Ascending aorta (tissue), 2 donors: Measurements from ENCODE around the gene PTPN23. TPM values are rescaled to one million over a fixed set of nuclear protein-coding genes. Genes with fewer than 3 reads are reported as not detected.
A peak's percentile ranks its signal among the peaks of the same experiment; 100 is the strongest.
"Not testable (repeated sequence)": the region's sequence is repeated elsewhere in the genome, so short reads cannot be mapped to it uniquely, and the experiment has no call there.

Source experiments
- DNase-seq, 2 donors: peaks; one replicate each; pipeline ENCODE4 v3.0.0-alpha.2; 2019; ENCODE audit warnings: low spot score in 2 of 2
- H3K27ac ChIP-seq, 2 donors: fragments of 200-600 bp; sonication (generic); one replicate each; pipeline ENCODE4 v1.5.1; 2016 to 2017; ENCODE audit warnings: mild to moderate bottlenecking in 1 of 2
- H3K27me3 ChIP-seq: fragments of 200-600 bp; sonication (generic); one replicate; pipeline ENCODE4 v1.5.1; 2017
- H3K36me3 ChIP-seq, 2 donors: fragments of 200-600 bp; sonication (generic); one replicate each; pipeline ENCODE4 v1.5.1; 2016
- H3K4me1 ChIP-seq, 2 donors: fragments of 200-600 bp; sonication (generic); one replicate each; pipeline ENCODE4 v1.5.1; 2016 to 2017; ENCODE audit warnings: mild to moderate bottlenecking in 1 of 2
- H3K4me3 ChIP-seq, 2 donors: fragments of 200-600 bp; sonication (generic); one replicate each; pipeline ENCODE4 v1.5.1; 2016 to 2017; ENCODE audit warnings: mild to moderate bottlenecking in 1 of 2
- H3K9me3 ChIP-seq, 2 donors: fragments of 200-600 bp; sonication (generic); one replicate each; pipeline ENCODE4 v1.5.1; 2016
- intact Hi-C: fragments of 100-400 bp; cut with DNase I; formaldehyde crosslinking; loops from one replicate; pipeline ENCODE4 v1.15.1; 2023
- total RNA-seq: library from RNA; depleted of rRNA; stranded (reverse); fragments of >200 nt; gene quantifications from one replicate; pipeline ENCODE4 v1.1.0, GENCODE V29; 2016
- TF ChIP-seq, protein P1 (sequence below), 3 experiments: fragments of 200-600 bp in 2 of 3; fragments of 450-650 bp in 1 of 3; sonication (generic) in 2 of 3; IDR thresholded peaks; one replicate each; pipeline ENCODE4 v1.5.1; 2016 to 2019; ENCODE audit warnings: antibody characterized with exemption in 3 of 3, mild to moderate bottlenecking in 1 of 3, moderate library complexity in 1 of 3

PTPN23 gene
- total RNA-seq, 1 donor from 2014 or later, result 35.2 TPM

DNA sequence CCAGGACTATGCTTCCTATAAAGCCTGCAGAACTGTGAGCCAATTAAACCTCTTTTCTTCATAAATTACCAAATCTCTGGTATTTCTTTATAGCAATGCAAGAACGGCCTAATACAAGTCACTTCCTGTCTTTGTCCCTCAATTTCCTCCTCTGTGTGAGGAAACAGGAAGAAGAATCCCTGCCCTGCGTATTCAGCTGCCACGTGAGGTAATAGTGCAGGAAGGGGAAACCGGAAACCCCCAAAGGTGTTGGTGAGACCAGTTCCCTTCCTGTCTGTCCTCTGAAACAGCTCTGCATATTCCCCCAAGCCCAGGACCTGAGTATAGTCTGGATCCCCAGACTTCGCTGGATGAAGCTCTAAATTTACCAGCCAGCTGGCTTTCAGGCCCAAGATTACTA lies 18.1 kb upstream of the PTPN23 start:
- Histone ChIP-seq H3K27ac (no peak overlapping the region), H3K4me3 (no peak overlapping the region), H3K27me3 (no peaks in the 10 kb centered on the region), H3K4me1 (peaks cover 0 to 6% of the 10 kb centered on the region in 2 donors), H3K36me3 (no peaks in the 10 kb centered on the region), H3K9me3 (peaks cover 16 to 22% of the 10 kb centered on the region in 2 donors)
- TF ChIP-seq, protein P1, sequence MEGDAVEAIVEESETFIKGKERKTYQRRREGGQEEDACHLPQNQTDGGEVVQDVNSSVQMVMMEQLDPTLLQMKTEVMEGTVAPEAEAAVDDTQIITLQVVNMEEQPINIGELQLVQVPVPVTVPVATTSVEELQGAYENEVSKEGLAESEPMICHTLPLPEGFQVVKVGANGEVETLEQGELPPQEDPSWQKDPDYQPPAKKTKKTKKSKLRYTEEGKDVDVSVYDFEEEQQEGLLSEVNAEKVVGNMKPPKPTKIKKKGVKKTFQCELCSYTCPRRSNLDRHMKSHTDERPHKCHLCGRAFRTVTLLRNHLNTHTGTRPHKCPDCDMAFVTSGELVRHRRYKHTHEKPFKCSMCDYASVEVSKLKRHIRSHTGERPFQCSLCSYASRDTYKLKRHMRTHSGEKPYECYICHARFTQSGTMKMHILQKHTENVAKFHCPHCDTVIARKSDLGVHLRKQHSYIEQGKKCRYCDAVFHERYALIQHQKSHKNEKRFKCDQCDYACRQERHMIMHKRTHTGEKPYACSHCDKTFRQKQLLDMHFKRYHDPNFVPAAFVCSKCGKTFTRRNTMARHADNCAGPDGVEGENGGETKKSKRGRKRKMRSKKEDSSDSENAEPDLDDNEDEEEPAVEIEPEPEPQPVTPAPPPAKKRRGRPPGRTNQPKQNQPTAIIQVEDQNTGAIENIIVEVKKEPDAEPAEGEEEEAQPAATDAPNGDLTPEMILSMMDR (IDR thresholded peaks at IDR 0.05), result no peak
- no peak for DNase-seq
- intact Hi-C loops, result no loop called here

DNA sequence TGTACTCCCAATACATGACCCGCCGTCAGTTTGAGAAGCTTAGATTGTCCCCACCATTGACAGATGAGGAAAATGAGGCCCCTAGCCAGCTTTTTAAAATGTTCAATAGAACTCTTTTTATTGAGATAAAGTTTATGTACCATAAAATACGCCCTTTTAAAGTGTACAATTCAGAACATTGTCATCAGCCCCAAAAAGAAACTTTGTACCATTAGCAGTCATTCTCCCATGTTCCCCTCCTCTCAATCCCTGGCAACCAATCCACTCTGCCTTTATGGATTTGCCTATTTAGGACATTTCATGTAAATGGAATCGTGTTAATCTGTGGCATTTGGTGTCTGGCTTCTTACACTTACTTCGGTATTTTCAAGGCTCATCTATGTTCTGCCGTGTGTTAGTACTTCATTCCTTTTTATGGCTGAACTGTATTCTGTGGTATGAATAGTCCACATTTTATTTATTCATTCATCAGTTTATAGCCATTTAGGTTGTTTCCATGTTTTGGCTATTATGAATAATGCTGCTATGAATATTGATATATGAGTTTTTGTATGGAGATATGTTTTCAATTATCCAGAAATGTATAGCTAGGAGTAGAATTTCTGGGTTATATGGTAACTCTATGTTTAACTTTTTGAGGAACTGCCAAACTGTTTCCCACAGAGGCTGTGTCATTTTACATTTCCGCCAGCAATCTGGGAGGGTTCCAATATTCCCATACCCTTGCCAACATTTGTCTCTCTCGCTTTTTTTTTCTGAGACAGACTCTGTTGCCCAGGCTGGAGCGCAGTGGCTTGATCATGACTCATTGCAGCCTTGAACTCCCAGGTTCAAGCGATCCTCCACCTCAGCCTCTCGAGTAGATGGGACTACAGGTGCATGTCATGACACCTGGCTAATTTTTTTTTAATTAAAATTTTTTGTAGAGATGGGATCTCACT lies 15.3 kb upstream of the PTPN23 start:
- H3K4me3 ChIP-seq, result no peak overlapping the region
- peaks cover 0 to 6% of the 10 kb centered on the region in 2 donors for H3K4me1 ChIP-seq
- TF ChIP-seq, protein P1 (IDR thresholded peaks at IDR 0.05), result no peak
- DNase-seq, result peak in 1 of 2 donors; percentile 66
- peak overlapping the region; percentile 20 to 37 for H3K27ac ChIP-seq
- H3K36me3 ChIP-seq, result no peaks in the 10 kb centered on the region
- peaks cover 0 to under 1% of the 10 kb centered on the region in 2 donors for H3K9me3 ChIP-seq
- H3K27me3 ChIP-seq, result no peaks in the 10 kb centered on the region
- intact Hi-C loops, result loop anchor here (5.0 kb wide), 1 partner anchor 83 kb away; the partner anchor contains the start of genes KIF9 and KLHL18

GRCh38 chr3:47366833-47367232 lies 14.0 kb upstream of the PTPN23 start:
- H3K27ac ChIP-seq, result no peak overlapping the region
- peaks cover 0 to 6% of the 10 kb centered on the region in 2 donors for H3K4me1 ChIP-seq
- no peak overlapping the region for H3K4me3 ChIP-seq
- intact Hi-C loops, result loop anchor here (5.0 kb wide), 1 partner anchor 85 kb away; the partner anchor contains the start of genes KIF9 and KLHL18
- H3K36me3 ChIP-seq, result no peaks in the 10 kb centered on the region
- no peak for DNase-seq
- no peaks in the 10 kb centered on the region for H3K9me3 ChIP-seq
- TF ChIP-seq, protein P1 (IDR thresholded peaks at IDR 0.05), result no peak
- no peaks in the 10 kb centered on the region for H3K27me3 ChIP-seq

DNA sequence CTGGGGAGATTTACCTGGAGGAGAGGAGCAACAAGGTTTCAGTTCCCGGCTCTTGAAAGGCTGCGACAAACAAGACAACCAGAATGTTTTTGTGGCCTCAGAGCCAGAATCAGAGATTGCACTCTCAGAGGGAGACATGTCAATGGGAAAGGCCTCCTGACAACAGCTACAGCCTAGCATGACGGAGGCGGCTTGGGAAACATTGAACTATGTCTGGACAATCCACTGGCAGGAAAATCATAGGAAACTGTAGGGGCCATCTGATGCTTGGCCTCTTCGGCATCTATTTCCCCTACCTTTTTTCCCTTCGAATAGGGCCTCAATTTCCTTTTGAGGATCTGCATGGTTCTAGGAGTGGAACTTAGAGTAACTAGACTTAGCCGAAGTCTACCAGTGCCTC lies 13.2 kb upstream of the PTPN23 start:
- H3K4me3 ChIP-seq, result no peak overlapping the region
- H3K27ac ChIP-seq, result no peak overlapping the region
- H3K9me3 ChIP-seq, result no peaks in the 10 kb centered on the region
- DNase-seq, result no peak
- no peaks in the 10 kb centered on the region for H3K36me3 ChIP-seq
- peaks cover 0 to 6% of the 10 kb centered on the region in 2 donors for H3K4me1 ChIP-seq
- H3K27me3 ChIP-seq, result no peaks in the 10 kb centered on the region
- intact Hi-C loops, result loop anchor here (5.0 kb wide), 1 partner anchor 85 kb away; the partner anchor contains the start of genes KIF9 and KLHL18
- TF ChIP-seq, protein P1 (IDR thresholded peaks at IDR 0.05), result no peak

DNA sequence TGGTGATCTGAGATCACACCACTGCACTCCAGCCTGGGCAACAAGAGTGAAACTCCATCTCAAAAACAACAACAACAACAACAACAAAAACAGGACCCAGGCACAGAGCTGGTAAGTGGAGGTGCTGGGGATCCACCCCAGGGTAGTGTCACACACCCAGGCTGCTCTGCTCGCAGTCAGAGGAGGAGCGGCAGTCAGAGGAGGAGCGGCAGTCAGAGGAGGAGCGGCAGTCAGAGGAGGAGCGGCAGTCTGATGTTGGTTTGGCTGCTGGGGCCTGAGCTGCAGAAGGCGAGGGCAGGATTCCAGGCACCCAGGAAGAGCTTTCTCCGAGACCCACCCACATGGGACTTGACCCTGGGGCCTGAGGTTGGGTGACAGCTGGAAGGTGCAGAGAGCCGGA lies 10.8 kb upstream of the PTPN23 start:
- H3K36me3 ChIP-seq, H3K4me1 ChIP-seq, intact Hi-C loops, H3K4me3 ChIP-seq, H3K27ac ChIP-seq, H3K9me3 ChIP-seq, DNase-seq, H3K27me3 ChIP-seq: not testable (repeated sequence)
